AG08395 (cell line): ENCODE results near the gene BUB3.

Experiments used
- DNase-seq: peaks from one replicate; pipeline ENCODE4 v3.0.0; 2012; ENCODE audit warnings: mixed read lengths, low spot score

BUB3 gene

DNA sequence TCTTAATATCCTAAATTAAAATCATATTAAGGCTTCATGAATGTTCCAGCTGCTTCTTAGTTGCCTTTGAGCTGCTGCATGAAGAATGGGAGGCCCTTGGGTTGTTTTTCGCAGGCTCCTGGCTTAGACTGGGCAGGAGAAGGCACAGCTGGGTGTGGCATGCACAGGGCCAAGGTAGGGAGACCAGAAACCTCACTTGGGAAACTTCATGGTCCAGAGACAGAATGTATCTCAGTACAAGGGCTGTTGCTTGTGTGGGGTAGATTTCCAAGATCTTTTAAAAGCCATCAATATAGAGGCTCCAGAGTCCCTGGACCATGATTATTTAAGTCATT lies 49.9 kb downstream of the BUB3 start:
- no peak for DNase-seq

DNA sequence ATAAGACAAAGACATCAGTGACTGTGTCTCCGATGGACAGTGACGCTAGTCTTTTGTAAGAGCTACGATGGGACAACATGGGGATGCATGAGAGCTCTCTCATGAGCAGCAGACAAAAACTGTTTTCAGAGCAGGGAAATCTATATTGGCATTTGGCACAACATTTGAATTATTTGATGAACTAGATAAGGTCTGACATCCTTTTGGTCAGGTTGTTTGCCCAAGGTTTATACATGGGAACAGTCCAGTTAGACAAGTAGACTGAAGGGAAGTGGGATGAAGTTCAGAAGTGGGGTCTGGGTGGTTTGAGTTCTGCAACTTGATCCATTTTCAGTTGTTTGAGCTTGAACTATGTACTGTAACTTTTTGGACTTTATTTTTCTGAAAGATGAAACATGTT lies 50.8 kb downstream of the BUB3 start:
- DNase-seq, result no peak

DNA sequence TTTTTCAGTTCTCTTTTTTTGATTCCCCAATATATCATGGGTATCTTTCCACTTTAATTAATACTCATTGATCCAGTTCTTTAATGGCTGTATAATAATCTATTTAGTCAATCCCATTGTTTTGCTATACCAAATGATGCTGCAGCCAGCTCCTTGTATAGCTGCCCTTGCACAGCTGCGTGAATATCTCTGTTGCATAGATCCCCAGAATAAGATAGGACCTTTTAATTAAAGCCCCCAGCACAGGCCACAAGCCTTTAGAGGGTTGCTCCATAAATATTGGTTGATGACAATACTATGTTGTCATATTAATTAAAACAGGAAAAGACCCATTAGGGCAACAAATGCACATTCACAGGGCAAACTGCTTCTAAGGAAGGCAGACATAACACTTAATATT lies 57.9 kb downstream of the BUB3 start:
- DNase-seq, result no peak

DNA sequence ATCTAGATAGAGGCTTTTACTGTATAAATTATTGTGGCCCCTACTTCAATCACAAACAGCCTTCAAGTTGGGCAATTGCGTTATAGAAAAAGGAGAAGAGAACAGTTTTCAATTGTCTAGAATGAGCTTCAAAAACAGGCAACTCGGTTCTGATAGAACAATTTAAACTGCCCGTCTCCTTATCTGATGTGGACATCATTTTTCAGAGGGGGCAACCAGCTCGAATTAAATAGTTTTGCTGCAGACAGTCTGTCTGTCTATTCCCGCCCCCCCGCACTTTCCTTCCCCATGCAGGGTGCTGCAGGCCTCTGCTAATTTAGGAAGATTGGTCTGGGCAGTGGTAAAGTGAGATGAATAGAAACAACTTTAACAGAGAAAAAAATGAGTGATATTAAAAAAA lies 58.4 kb downstream of the BUB3 start:
- DNase-seq, result no peak

DNA sequence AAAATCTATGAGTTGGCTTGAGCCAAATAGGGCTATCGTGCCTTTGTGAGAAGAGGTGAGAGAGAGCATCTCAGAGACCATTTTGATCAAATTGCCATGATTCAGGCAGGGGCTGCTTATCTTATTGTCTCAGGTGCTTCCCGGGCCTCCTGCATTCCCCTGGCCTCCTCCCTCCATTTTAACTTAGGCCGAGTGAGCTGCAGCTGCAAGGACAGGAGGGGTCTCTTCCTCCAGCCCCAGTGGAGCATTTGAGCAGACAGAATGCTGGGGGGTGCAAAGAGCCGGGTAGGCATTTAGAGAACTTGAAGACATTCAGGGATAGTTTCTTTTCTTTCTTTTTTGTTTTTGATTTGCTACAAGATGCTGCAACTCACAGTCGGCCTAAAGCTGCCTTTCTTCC lies 59.0 kb downstream of the BUB3 start:
- DNase-seq, result no peak
